Testis (tissue), 3 donors: Measurements from ENCODE around the gene CDC25B. TPM values are rescaled to one million over a fixed set of nuclear protein-coding genes. Genes with fewer than 3 reads are reported as not detected.

Experiments
- DNase-seq: peaks from one replicate; pipeline ENCODE4 v3.0.0-alpha.2; 2019
- H3K27ac ChIP-seq, 2 donors: fragments of 200-600 bp; sonication (generic); one replicate each; pipeline ENCODE4 v1.5.1; 2019
- H3K27me3 ChIP-seq: fragments of 200-600 bp; sonication (generic); one replicate; pipeline ENCODE4 v1.5.1; 2019
- H3K36me3 ChIP-seq: fragments of 200-600 bp; sonication (generic); one replicate; pipeline ENCODE4 v1.5.1; 2017; ENCODE audit warnings: low read depth; ENCODE audit errors: missing control alignments
- H3K4me1 ChIP-seq: fragments of 200-600 bp; sonication (generic); one replicate; pipeline ENCODE4 v1.5.1; 2019
- H3K4me3 ChIP-seq, 2 donors: fragments of 200-600 bp; sonication (generic); one replicate each; pipeline ENCODE4 v1.5.1; 2017 to 2019
- H3K9me3 ChIP-seq: fragments of 200-600 bp; sonication (generic); one replicate; pipeline ENCODE4 v1.5.1; 2017
- CTCF ChIP-seq, 3 experiments: fragments of 450-650 bp in 2 of 3; fragments of 200-600 bp in 1 of 3; sonication (generic) in 1 of 3; IDR thresholded peaks; one replicate each; pipeline ENCODE4 v1.5.1; 2016 to 2019; ENCODE audit warnings: antibody characterized with exemption in 3 of 3, mild to moderate bottlenecking in 2 of 3, moderate library complexity in 1 of 3
- POLR2A ChIP-seq: fragments of 450-650 bp; IDR thresholded peaks from one replicate; pipeline ENCODE4 v1.6.1; 2017; ENCODE audit warnings: antibody characterized with exemption, mild to moderate bottlenecking, moderate library complexity
- WGBS, 2 donors: methylation state at CpG; one replicate each; pipeline ENCODE4 v1.1.5; 2018; 5-methylcytosine and 5-hydroxymethylcytosine counted together
- intact Hi-C: fragments of 100-400 bp; cut with DNase I; formaldehyde crosslinking; loops from one replicate; pipeline ENCODE4 v1.15.1; 2023; ENCODE audit warnings: low total_unique reads
- polyA plus RNA-seq: library from polyadenylated mRNA; stranded (reverse); fragments of 350-450 nt; fragmentation: Illumina TruSeq; extraction: RNeasy Lipid Tissue Mini Kit (QIAGEN cat#74804); gene quantifications from one replicate; pipeline ENCODE4 v1.2.3, GENCODE V29; 2014; ENCODE audit warnings: low read depth, low replicate concordance; ENCODE audit not compliant: insufficient read depth
- total RNA-seq, 2 donors: library from RNA; depleted of rRNA; stranded (reverse); fragments of >200 nt; gene quantifications; one replicate each; pipeline ENCODE4 v1.2.3, GENCODE V29; 2016

CDC25B gene
- total and polyA plus RNA-seq, 3 donors from 2014 or later, result 14.4 to 45.6 (median 25.4) TPM

- DNase-seq, result no peak
- Histone ChIP-seq H3K4me1 (peaks cover 24% of the 10 kb centered on the region), H3K27me3 (no peaks in the 10 kb centered on the region), H3K9me3 (no peaks in the 10 kb centered on the region), H3K36me3 (no peaks in the 10 kb centered on the region), H3K27ac (no peak overlapping the region), H3K4me3 (no peak overlapping the region)
- intact Hi-C loops, result no loop called here
- TF ChIP-seq POLR2A, result no peak
- no peak for TF ChIP-seq CTCF (IDR thresholded peaks at IDR 0.05)
- 88% methylated on average over 11 of the region's 11 CpGs; no CpG with 5 or more reads in 1 of the 2 donors for WGBS, 2 donors
Observed at GRCh38 chr20:3804781-3805180, 8.7 kb downstream of the CDC25B start.

- Histone ChIP-seq H3K27ac (peak overlapping the region; percentile 85 to 91), H3K36me3 (no peaks in the 10 kb centered on the region), H3K9me3 (no peaks in the 10 kb centered on the region), H3K4me3 (no peak overlapping the region), H3K27me3 (no peaks in the 10 kb centered on the region), H3K4me1 (peaks cover 47% of the 10 kb centered on the region)
- no peak for TF ChIP-seq POLR2A
- TF ChIP-seq CTCF (IDR thresholded peaks at IDR 0.05), result no peak
- intact Hi-C loops, result no loop called here
- 87 to 92% methylated on average over 3 of the region's 3 CpGs for WGBS, 2 donors
- no peak for DNase-seq
Observed at GRCh38 chr20:3808544-3808943, 12.4 kb downstream of the CDC25B start.

DNA sequence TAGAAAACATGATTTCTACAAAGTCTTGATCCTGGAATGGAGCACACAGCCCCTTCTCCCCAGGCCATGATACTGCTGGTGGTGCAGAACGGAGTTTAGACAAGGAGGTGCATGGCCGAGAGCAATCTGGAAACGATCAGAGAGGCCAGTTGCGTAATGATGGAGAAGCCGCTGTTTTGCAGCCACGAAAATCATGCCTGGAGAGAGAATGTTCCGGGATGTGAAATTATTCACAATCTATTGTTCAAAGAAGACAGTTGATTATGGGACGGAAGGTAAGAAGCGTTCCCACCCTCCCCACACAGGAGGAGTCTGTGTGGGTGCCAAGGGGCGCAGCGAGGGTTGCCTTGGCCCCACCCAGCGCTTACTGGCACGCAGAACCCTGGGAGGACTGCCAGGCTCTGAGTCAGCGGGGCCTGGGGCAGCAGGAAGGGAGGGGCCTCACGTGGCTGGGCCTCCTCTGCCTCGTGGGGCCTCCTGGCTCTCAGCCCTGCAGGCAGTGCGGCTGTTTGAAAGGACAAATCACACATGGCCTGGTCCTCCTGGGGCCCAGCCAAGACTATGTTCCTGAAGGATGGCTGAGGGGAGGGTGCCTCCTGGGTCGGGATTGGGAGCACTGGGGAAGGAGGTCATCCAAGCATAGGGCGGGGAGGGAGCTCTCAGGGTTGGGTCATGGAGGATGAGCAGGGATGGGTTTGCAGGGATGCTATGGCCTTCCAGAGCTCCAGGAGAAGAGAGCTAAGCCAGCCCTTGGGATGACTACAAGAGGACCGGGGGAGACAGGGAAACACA lies 15.6 kb downstream of the CDC25B start:
- no peaks in the 10 kb centered on the region for H3K27me3 ChIP-seq
- intact Hi-C loops, result no loop called here
- peak overlapping the region in 1 of 2 donors; percentile 54 for H3K4me3 ChIP-seq

GRCh38 chr20:3812259-3812681 lies 16.2 kb downstream of the CDC25B start:
- Histone ChIP-seq H3K4me1 (peaks cover 34% of the 10 kb centered on the region), H3K27ac (peak overlapping the region; percentile 90 to 92), H3K9me3 (no peaks in the 10 kb centered on the region), H3K4me3 (no peak overlapping the region), H3K36me3 (no peaks in the 10 kb centered on the region), H3K27me3 (no peaks in the 10 kb centered on the region)
- 95 to 96% methylated on average over 9 of the region's 9 CpGs for WGBS, 2 donors
- DNase-seq, result no peak
- no peak for TF ChIP-seq CTCF (IDR thresholded peaks at IDR 0.05)
- TF ChIP-seq POLR2A, result no peak
- intact Hi-C loops, result no loop called here

More for the DNA sequence above, 15.6 kb downstream of the CDC25B start:
- DNase-seq, result peak; percentile 97
- Histone ChIP-seq H3K27ac (peak overlapping the region; percentile 90 to 92), H3K36me3 (no peaks in the 10 kb centered on the region), H3K4me1 (peaks cover 40% of the 10 kb centered on the region), H3K9me3 (no peaks in the 10 kb centered on the region)
- TF ChIP-seq CTCF (IDR thresholded peaks at IDR 0.05) (no peak), POLR2A (no peak)
- WGBS, 2 donors, result 24 to 29% methylated on average over 20 of the region's 20 CpGs
